ENCODE measurements around the gene IGSF3.

The IGSF3 gene

GRCh38 chr1:116556289-116557006 is 111.1 kb downstream of the IGSF3 start:
- DNase-seq (ENCODE audit: low read depth) = peak; percentile 81

- no peak for DNase-seq (ENCODE audit: low read depth)
These were observed 112.6 kb downstream of the IGSF3 start for GRCh38 chr1:116554924-116555323.

GRCh38 chr1:116553386-116554115 is 114.0 kb downstream of the IGSF3 start:
- DNase-seq (ENCODE audit: low read depth) = no peak

GRCh38 chr1:116546354-116546977 is 121.1 kb downstream of the IGSF3 start:
- DNase-seq (ENCODE audit: low read depth) = no peak

GRCh38 chr1:116545359-116545705 is 122.2 kb downstream of the IGSF3 start:
- DNase-seq (ENCODE audit: low read depth) = no peak

- no peak for DNase-seq (ENCODE audit: low read depth)
These were observed 122.8 kb downstream of the IGSF3 start for GRCh38 chr1:116544588-116545358.

- no peak for DNase-seq (ENCODE audit: low read depth)
These were observed 127.4 kb downstream of the IGSF3 start for GRCh38 chr1:116540088-116540487.

- peak; percentile 47 for DNase-seq (ENCODE audit: low read depth)
These were observed 129.0 kb downstream of the IGSF3 start for GRCh38 chr1:116538544-116538943.

GRCh38 chr1:116537898-116538297 is 129.6 kb downstream of the IGSF3 start:
- no peak for DNase-seq (ENCODE audit: low read depth)

GRCh38 chr1:116537040-116537831 is 130.3 kb downstream of the IGSF3 start:
- no peak for DNase-seq (ENCODE audit: low read depth)

GRCh38 chr1:116534014-116534739 is 133.4 kb downstream of the IGSF3 start:
- no peak for DNase-seq (ENCODE audit: low read depth)

GRCh38 chr1:116533429-116533820 is 134.1 kb downstream of the IGSF3 start:
- DNase-seq (ENCODE audit: low read depth) = no peak

- DNase-seq (ENCODE audit: low read depth) = no peak
These were observed 134.7 kb downstream of the IGSF3 start for GRCh38 chr1:116532671-116533428.

- no peak for DNase-seq (ENCODE audit: low read depth)
These were observed 135.6 kb downstream of the IGSF3 start for GRCh38 chr1:116531917-116532316.

- DNase-seq (ENCODE audit: low read depth) = no peak
These were observed 137.9 kb downstream of the IGSF3 start for GRCh38 chr1:116529681-116530080.

- no peak for DNase-seq (ENCODE audit: low read depth)
These were observed 138.3 kb downstream of the IGSF3 start for GRCh38 chr1:116529199-116529631.

- no peak for DNase-seq (ENCODE audit: low read depth)
These were observed 139.0 kb downstream of the IGSF3 start for GRCh38 chr1:116528329-116529083.

- no peak for DNase-seq (ENCODE audit: low read depth)
These were observed 142.1 kb downstream of the IGSF3 start for GRCh38 chr1:116525440-116525839.

Measured in iris pigment epithelial cell (primary cell).